OCI-LY1 (cell line): ENCODE results near the gene APOA1.

Source experiments
- H2AFZ ChIP-seq: fragments of 200-600 bp; sonication (generic), shearing (Covaris generic); 2 replicates; pipeline ENCODE4 v1.6.0; 2014; ENCODE audit warnings: antibody characterized with exemption, mild to moderate bottlenecking, low read length
- H3F3A ChIP-seq: fragments of 200-600 bp; sonication (generic), shearing (Covaris generic); 2 replicates; pipeline ENCODE4 v1.6.0; 2014; ENCODE audit warnings: mild to moderate bottlenecking, antibody characterized with exemption, low read length, moderate library complexity; ENCODE audit not compliant: insufficient read depth
- H3K27ac ChIP-seq: fragments of 200-600 bp; sonication (generic); 2 replicates; pipeline ENCODE4 v1.5.1; 2014; ENCODE audit warnings: low read length, mixed run types, mild to moderate bottlenecking, low read depth; ENCODE audit not compliant: poor library complexity, severe bottlenecking
- H3K27me3 ChIP-seq: fragments of 200-600 bp; sonication (generic); 2 replicates; pipeline ENCODE4 v1.6.0; 2014; ENCODE audit warnings: antibody characterized with exemption, mild to moderate bottlenecking, low read length, moderate library complexity; ENCODE audit not compliant: insufficient read depth
- H3K36me3 ChIP-seq: fragments of 200-600 bp; sonication (generic); 2 replicates; pipeline ENCODE4 v1.6.1; 2014; ENCODE audit warnings: mild to moderate bottlenecking, antibody characterized with exemption, low read length, moderate library complexity, mixed read lengths; ENCODE audit not compliant: insufficient read depth
- H3K4me1 ChIP-seq: fragments of 200-600 bp; sonication (generic); 2 replicates; pipeline ENCODE4 v1.5.1; 2014; ENCODE audit warnings: mild to moderate bottlenecking, low read length, moderate library complexity; ENCODE audit not compliant: insufficient read depth, severe bottlenecking
- H3K4me2 ChIP-seq: fragments of 200-600 bp; sonication (generic), shearing (Covaris generic); 2 replicates; pipeline ENCODE4 v1.6.1; 2014; ENCODE audit warnings: low read length
- H3K4me3 ChIP-seq: fragments of 200-600 bp; sonication (generic); 2 replicates; pipeline ENCODE4 v1.5.1; 2014; ENCODE audit warnings: low read length, low read depth, mild to moderate bottlenecking, mixed read lengths; ENCODE audit not compliant: poor library complexity, severe bottlenecking
- H3K79me2 ChIP-seq: fragments of 200-600 bp; shearing (Covaris generic); 2 replicates; pipeline ENCODE4 v1.6.1; 2016; ENCODE audit warnings: mixed run types, low read length, mixed read lengths; ENCODE audit not compliant: insufficient read depth
- H3K9ac ChIP-seq: fragments of 200-600 bp; sonication (generic), shearing (Covaris generic); 2 replicates; pipeline ENCODE4 v1.6.1; 2014; ENCODE audit warnings: mild to moderate bottlenecking, low read length, mixed read lengths
- H3K9me2 ChIP-seq: fragments of 200-600 bp; sonication (generic), shearing (Covaris generic); 2 replicates; pipeline ENCODE4 v1.6.1; 2014; ENCODE audit warnings: low read depth, mild to moderate bottlenecking, low read length, mixed read lengths
- H3K9me3 ChIP-seq: fragments of 200-600 bp; shearing (Covaris generic); 2 replicates; pipeline ENCODE4 v1.6.1; 2014; ENCODE audit warnings: low read length, mixed read lengths
- H4K20me1 ChIP-seq: fragments of 200-600 bp; sonication (generic), shearing (Covaris generic); 2 replicates; pipeline ENCODE4 v1.6.0; 2016; ENCODE audit warnings: mild to moderate bottlenecking, low read length; ENCODE audit not compliant: insufficient read depth
- EZH2 ChIP-seq: fragments of 200-600 bp; sonication (generic), shearing (Covaris generic); IDR thresholded peaks from 2 replicates; pipeline ENCODE4 v1.8.0; 2017; ENCODE audit warnings: borderline replicate concordance, mixed run types, mild to moderate bottlenecking, antibody characterized with exemption, low read length, moderate library complexity, mixed read lengths
- TF ChIP-seq, protein P1 (sequence below): fragments of 200-600 bp; sonication (generic), shearing (Covaris generic); IDR thresholded peaks from 2 replicates; pipeline ENCODE4 v1.5.1; 2017; ENCODE audit warnings: mild to moderate bottlenecking, antibody characterized with exemption, low read length, moderate library complexity, mixed read lengths

Gene APOA1

GRCh38 chr11:116843661-116844060 lies 6.2 kb upstream of the APOA1 start:
- Histone ChIP-seq H3F3A (no peaks in the 10 kb centered on the region), H3K27me3 (no peaks in the 10 kb centered on the region), H3K79me2 (no peaks in the 10 kb centered on the region), H3K9me3 (no peaks in the 10 kb centered on the region), H3K9me2 (no peaks in the 10 kb centered on the region), H3K4me2 (no peak overlapping the region), H2AFZ (no peak overlapping the region), H3K4me3 (no peak overlapping the region), H3K27ac (no peak overlapping the region), H3K9ac (no peak overlapping the region), H4K20me1 (no peaks in the 10 kb centered on the region), H3K36me3 (peaks cover 52% of the 10 kb centered on the region), H3K4me1 (no peaks in the 10 kb centered on the region)
- no peak for TF ChIP-seq EZH2
- TF ChIP-seq, protein P1, sequence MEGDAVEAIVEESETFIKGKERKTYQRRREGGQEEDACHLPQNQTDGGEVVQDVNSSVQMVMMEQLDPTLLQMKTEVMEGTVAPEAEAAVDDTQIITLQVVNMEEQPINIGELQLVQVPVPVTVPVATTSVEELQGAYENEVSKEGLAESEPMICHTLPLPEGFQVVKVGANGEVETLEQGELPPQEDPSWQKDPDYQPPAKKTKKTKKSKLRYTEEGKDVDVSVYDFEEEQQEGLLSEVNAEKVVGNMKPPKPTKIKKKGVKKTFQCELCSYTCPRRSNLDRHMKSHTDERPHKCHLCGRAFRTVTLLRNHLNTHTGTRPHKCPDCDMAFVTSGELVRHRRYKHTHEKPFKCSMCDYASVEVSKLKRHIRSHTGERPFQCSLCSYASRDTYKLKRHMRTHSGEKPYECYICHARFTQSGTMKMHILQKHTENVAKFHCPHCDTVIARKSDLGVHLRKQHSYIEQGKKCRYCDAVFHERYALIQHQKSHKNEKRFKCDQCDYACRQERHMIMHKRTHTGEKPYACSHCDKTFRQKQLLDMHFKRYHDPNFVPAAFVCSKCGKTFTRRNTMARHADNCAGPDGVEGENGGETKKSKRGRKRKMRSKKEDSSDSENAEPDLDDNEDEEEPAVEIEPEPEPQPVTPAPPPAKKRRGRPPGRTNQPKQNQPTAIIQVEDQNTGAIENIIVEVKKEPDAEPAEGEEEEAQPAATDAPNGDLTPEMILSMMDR: no peak

DNA sequence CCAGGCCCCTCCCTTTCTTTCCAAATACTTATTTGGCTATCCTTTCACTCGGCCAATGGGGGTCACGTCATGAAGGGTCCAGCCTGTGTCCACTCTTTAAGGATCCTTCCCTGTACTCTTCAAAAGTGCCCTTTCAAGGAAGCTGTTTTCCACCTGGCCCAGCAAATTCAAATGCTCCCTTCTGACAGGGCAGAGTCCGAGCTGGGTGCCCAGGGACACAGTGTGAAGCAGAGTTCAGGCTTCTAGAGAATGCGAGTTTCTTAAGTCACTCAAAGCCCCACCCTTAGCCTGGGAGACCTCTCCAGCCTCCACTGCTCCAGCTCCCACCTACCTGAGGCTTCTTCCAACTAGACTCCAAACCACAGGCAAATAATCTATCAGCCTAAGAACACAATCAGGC lies 5.5 kb upstream of the APOA1 start:
- Histone ChIP-seq H3K4me2 (no peak overlapping the region), H4K20me1 (no peaks in the 10 kb centered on the region), H3K27me3 (no peaks in the 10 kb centered on the region), H3K4me1 (no peaks in the 10 kb centered on the region), H3K27ac (no peak overlapping the region), H3K9ac (no peak overlapping the region), H3K9me2 (no peaks in the 10 kb centered on the region), H3K9me3 (no peaks in the 10 kb centered on the region), H3F3A (no peaks in the 10 kb centered on the region), H3K36me3 (peaks cover 48% of the 10 kb centered on the region), H3K4me3 (no peak overlapping the region), H2AFZ (no peak overlapping the region), H3K79me2 (no peaks in the 10 kb centered on the region)
- TF ChIP-seq, protein P1: no peak
- TF ChIP-seq EZH2: no peak

GRCh38 chr11:116842117-116842516 lies 4.7 kb upstream of the APOA1 start:
- Histone ChIP-seq H3K9ac (no peak overlapping the region), H3K9me2 (no peaks in the 10 kb centered on the region), H3K4me1 (no peaks in the 10 kb centered on the region), H3K36me3 (peaks cover 40% of the 10 kb centered on the region), H3K79me2 (no peaks in the 10 kb centered on the region), H3K27ac (no peak overlapping the region), H2AFZ (no peak overlapping the region), H3K9me3 (no peaks in the 10 kb centered on the region), H4K20me1 (no peaks in the 10 kb centered on the region), H3K27me3 (no peaks in the 10 kb centered on the region), H3F3A (no peaks in the 10 kb centered on the region), H3K4me3 (no peak overlapping the region), H3K4me2 (no peak overlapping the region)
- no peak for TF ChIP-seq EZH2
- TF ChIP-seq, protein P1: no peak
